ENCODE results near the gene SERPINB13. TPM values are rescaled to one million over a fixed set of nuclear protein-coding genes. Genes with fewer than 3 reads are reported as not detected.

SERPINB13 gene
- total RNA-seq, 1 donor, result not detected

DNA sequence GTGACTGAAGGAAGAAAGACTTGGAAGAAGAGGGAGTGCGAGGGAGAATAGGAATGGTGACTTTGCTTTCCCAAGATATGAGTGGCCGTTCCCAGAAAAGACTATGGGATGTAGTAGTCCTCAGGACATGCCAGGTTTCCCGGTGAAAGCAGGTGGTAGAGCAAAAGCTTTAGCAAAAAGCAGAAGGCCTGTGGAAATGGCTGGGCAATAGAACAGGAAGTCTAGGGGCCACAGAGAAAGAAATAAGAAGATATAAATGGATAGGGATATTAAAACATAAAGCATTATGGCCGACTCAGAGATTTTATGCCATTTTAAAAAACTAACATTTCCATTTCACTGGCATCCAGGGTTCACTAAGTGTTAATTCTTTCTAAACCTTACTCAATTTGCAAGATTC lies 1.2 kb upstream of the SERPINB13 start:
- no peak overlapping the region for H3K4me3 ChIP-seq (ENCODE audit: low read depth, low read length)
- no peak for DNase-seq (ENCODE audit: low read depth)
- TF ChIP-seq, protein P1, sequence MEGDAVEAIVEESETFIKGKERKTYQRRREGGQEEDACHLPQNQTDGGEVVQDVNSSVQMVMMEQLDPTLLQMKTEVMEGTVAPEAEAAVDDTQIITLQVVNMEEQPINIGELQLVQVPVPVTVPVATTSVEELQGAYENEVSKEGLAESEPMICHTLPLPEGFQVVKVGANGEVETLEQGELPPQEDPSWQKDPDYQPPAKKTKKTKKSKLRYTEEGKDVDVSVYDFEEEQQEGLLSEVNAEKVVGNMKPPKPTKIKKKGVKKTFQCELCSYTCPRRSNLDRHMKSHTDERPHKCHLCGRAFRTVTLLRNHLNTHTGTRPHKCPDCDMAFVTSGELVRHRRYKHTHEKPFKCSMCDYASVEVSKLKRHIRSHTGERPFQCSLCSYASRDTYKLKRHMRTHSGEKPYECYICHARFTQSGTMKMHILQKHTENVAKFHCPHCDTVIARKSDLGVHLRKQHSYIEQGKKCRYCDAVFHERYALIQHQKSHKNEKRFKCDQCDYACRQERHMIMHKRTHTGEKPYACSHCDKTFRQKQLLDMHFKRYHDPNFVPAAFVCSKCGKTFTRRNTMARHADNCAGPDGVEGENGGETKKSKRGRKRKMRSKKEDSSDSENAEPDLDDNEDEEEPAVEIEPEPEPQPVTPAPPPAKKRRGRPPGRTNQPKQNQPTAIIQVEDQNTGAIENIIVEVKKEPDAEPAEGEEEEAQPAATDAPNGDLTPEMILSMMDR (IDR thresholded peaks at IDR 0.05; ENCODE audit: insufficient read depth, low read length), result no peak

DNA sequence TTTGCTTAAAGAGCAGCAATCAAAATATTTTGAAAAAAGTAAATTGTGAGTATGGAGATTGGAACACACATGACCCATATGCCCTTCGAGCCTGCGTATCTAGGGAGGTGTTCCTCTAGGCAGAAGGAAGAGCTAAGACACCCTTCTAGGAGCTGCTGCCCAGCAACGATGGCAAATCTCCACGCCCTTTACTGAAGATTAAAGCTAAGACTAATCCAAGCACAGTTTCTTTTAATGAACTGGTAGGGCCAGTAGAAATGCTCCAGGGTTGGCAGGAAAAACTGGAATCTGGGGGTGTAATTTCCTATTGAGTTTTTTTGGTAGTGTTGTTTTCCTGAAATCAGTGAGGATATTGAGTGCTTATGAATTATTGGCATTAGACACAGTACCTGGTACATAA lies 712 bp upstream of the SERPINB13 start:
- TF ChIP-seq, protein P1 (IDR thresholded peaks at IDR 0.05; ENCODE audit: insufficient read depth, low read length), result no peak
- DNase-seq (ENCODE audit: low read depth), result no peak
- H3K4me3 ChIP-seq (ENCODE audit: low read depth, low read length), result no peak overlapping the region

DNA sequence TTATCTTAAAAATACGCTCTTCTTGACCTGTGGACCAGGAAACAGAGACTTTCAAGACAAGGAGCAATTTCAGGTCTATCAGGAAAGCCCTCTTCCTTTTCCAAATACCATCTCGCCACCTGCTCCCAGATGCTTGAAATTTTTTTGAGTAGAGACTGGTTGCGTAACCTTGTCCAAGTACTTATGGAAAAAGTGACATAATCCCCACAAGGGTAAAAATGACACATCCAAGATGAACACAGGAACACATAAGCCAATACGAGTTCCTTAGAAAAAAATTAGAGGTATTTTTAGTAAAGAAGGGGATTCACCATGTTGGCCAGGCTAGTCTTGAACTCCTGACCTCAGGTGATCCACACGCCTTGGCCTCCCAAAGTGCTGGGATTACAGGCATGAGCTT lies 1.8 kb downstream of the SERPINB13 start:
- TF ChIP-seq, protein P1 (IDR thresholded peaks at IDR 0.05; ENCODE audit: insufficient read depth, low read length), result no peak

DNA sequence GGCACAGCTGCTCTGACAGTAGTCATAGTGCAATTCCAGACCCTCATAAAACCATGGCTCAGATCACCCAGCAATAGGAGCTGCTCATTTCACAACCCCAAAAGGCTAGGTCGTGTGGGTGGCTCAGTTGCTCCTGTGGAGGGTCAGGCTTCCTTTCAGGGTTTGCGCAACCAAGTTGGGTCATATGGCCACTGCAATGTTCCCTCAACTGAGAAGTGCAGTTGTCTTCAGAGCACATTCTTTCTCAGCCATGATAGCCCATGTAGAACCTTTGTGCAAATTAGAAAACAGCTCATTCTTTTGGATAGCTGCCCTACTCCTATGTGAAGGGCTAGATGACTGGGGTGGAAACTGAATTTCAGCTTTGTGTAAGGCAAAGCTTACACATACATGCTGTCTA lies 3.2 kb downstream of the SERPINB13 start:
- DNase-seq (ENCODE audit: low read depth), result peak; percentile 12

More for the DNA sequence above, 1.8 kb downstream of the SERPINB13 start:
- H3K4me3 ChIP-seq (ENCODE audit: low read depth, low read length), result no peak overlapping the region
- no peak for DNase-seq (ENCODE audit: low read depth)

DNA sequence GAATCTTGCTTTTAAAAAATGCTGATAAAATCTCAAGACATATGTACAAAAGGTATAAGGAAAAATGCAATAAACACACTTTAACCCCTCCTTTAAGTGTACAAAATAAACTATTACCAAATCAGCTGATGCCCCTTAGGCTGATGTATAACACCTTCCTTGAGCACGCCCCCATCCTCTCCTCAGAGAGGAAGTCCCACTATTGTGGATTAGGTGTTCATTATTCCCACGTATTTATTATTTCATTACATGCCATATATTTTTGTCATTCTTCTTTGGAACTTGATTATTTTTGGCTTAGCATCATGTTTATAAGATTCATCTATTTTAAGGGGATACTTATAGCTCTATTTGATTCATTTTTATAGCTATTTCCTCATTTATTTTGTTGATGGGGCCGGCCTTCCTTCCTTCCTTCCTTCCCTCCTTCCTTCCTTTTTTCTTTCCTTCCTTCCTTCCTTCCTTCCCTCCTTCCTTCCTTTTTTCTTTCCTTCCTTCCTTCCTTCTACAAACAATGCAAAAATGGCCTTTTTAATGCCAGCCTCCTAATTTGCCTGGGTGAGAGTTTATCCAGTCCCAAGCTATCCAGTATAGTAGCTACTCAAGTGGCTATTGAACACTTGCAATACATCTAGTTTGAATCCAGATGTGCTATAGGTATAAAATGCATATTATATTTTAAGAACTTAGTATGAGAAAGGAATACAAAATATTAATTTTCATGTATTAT lies 4.0 kb downstream of the SERPINB13 start:
- H3K4me3 ChIP-seq (ENCODE audit: low read depth, low read length), result no peak overlapping the region
- TF ChIP-seq, protein P1 (IDR thresholded peaks at IDR 0.05; ENCODE audit: insufficient read depth, low read length), result no peak
- DNase-seq (ENCODE audit: low read depth), result no peak

More for the DNA sequence above, 3.2 kb downstream of the SERPINB13 start:
- H3K4me3 ChIP-seq (ENCODE audit: low read depth, low read length), result no peak overlapping the region
- TF ChIP-seq, protein P1 (IDR thresholded peaks at IDR 0.05; ENCODE audit: insufficient read depth, low read length), result no peak

- no peak overlapping the region for H3K4me3 ChIP-seq (ENCODE audit: low read depth, low read length)
- peak; percentile 31 for DNase-seq (ENCODE audit: low read depth)
- TF ChIP-seq, protein P1 (IDR thresholded peaks at IDR 0.05; ENCODE audit: insufficient read depth, low read length), result no peak
These were observed 4.6 kb downstream of the SERPINB13 start for GRCh38 chr18:63591725-63592124.

- no peak overlapping the region for H3K4me3 ChIP-seq (ENCODE audit: low read depth, low read length)
- DNase-seq (ENCODE audit: low read depth), result no peak
- TF ChIP-seq, protein P1 (IDR thresholded peaks at IDR 0.05; ENCODE audit: insufficient read depth, low read length), result no peak
These were observed 5.3 kb downstream of the SERPINB13 start for GRCh38 chr18:63592471-63592870.
